Fibroblast of mammary gland (primary cell): ENCODE results near the gene USP54.
"Not testable (repeated sequence)": the region's sequence is repeated elsewhere in the genome, so short reads cannot be mapped to it uniquely, and the experiment has no call there.

Experiments used
- DNase-seq: peaks from one replicate; pipeline ENCODE4 v3.0.0-alpha.2; 2010; ENCODE audit warnings: low read depth
- H3K4me3 ChIP-seq: 2 replicates; pipeline ENCODE4 v1.5.1; 2011; ENCODE audit warnings: low read depth, mild to moderate bottlenecking, low read length, moderate library complexity; ENCODE audit not compliant: control insufficient read depth
- TF ChIP-seq, protein P1 (sequence below): conservative IDR thresholded peaks from 2 replicates; pipeline ENCODE4 v1.5.1; 2011; ENCODE audit warnings: low read depth, low read length, inconsistent platforms; ENCODE audit not compliant: control insufficient read depth, insufficient read depth

Gene USP54

DNA sequence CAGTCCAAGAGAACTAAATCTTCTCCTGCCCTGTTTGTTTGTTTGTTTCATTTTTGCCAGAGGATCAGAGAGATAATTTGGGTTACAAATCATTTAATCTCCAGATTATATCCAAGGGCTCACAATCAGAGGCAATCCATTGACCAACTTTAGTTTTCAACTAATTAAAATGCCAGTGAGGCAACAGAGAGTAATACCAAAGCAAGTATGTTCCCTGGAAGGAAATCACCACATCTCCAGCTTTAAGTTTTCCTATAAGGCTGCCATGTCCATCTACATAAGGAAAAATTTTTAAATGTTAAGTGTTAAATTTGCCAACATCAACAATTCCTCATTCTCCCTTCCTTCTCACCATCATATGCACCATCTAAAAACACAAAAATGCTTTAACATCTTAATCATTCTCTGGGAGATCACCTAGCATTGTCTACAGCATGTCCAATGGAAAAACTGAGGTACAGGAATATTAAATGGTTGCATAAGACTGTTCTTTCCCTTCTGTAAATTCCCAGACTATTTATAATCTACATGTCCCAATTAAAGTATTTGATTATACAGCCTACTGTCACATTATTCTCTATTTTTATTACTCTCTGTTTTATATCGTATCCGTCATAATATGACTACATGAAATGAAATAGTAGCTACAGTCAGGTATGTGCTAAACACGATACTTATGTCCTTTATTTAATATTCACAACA, 14.1 kb downstream of the USP54 start:
- no peak for DNase-seq
- TF ChIP-seq, protein P1, sequence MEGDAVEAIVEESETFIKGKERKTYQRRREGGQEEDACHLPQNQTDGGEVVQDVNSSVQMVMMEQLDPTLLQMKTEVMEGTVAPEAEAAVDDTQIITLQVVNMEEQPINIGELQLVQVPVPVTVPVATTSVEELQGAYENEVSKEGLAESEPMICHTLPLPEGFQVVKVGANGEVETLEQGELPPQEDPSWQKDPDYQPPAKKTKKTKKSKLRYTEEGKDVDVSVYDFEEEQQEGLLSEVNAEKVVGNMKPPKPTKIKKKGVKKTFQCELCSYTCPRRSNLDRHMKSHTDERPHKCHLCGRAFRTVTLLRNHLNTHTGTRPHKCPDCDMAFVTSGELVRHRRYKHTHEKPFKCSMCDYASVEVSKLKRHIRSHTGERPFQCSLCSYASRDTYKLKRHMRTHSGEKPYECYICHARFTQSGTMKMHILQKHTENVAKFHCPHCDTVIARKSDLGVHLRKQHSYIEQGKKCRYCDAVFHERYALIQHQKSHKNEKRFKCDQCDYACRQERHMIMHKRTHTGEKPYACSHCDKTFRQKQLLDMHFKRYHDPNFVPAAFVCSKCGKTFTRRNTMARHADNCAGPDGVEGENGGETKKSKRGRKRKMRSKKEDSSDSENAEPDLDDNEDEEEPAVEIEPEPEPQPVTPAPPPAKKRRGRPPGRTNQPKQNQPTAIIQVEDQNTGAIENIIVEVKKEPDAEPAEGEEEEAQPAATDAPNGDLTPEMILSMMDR, result no peak
- H3K4me3 ChIP-seq, result no peak overlapping the region

- TF ChIP-seq, protein P1, result no peak
- H3K4me3 ChIP-seq, result no peak overlapping the region
- peak; percentile 94 for DNase-seq
Measured at GRCh38 chr10:73576178-73576889, 14.8 kb downstream of the USP54 start.

- not testable (repeated sequence) for H3K4me3 ChIP-seq
- peak; percentile 18 for DNase-seq
Measured at GRCh38 chr10:73567025-73567424, 24.1 kb downstream of the USP54 start.

- TF ChIP-seq, protein P1, result no peak
- no peak for DNase-seq
- no peak overlapping the region for H3K4me3 ChIP-seq
Measured at GRCh38 chr10:73561192-73561591, 29.9 kb downstream of the USP54 start.

DNA sequence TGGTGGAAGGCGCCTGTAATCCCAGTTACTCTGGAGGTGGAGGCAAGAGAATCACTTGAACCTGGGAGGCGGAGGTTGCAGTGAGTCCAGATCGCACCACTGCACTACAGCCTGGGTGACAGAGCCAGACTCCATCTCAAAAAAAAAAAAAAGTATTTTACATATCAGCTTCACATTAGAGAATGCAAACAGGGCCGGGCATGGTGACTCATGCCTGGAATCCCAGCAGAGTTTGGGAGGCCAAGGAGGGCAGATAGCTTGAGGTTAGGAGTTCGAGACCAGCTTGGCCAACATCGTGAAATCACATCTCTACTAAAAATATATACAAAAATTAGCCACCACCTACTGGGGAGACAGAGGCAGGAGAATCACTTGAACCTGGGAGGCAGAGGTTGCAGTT, 31.6 kb downstream of the USP54 start:
- TF ChIP-seq, protein P1, result no peak
- peak; percentile 8 for DNase-seq
- H3K4me3 ChIP-seq, result no peak overlapping the region

- TF ChIP-seq, protein P1, result no peak
- H3K4me3 ChIP-seq, result no peak overlapping the region
- DNase-seq, result no peak
Measured at GRCh38 chr10:73556855-73557254, 34.3 kb downstream of the USP54 start.

- TF ChIP-seq, protein P1, result no peak
- no peak for DNase-seq
- no peak overlapping the region for H3K4me3 ChIP-seq
Measured at GRCh38 chr10:73554721-73555120, 36.4 kb downstream of the USP54 start.
